Liver (tissue), 9 donors: ENCODE data around the gene BPI. TPM values are rescaled to one million over a fixed set of nuclear protein-coding genes. Genes with fewer than 3 reads are reported as not detected.

Experiments used
- DNase-seq: peaks from one replicate; pipeline ENCODE4 v3.0.0-alpha.2; 2017; ENCODE audit warnings: low spot score
- H3K27ac ChIP-seq, 2 donors: one replicate each; pipeline ENCODE4 v1.7.0; 2013; ENCODE audit warnings: inconsistent platforms in 2 of 2, low read length in 2 of 2, control low read depth in 1 of 2, low read depth in 1 of 2, mild to moderate bottlenecking in 1 of 2
- H3K27me3 ChIP-seq, 4 donors: one replicate each; pipeline versions ENCODE4 v1.6.1 to v1.7.0; 2013; ENCODE audit warnings: low read length in 3 of 4, inconsistent platforms in 1 of 4, mild to moderate bottlenecking in 1 of 4, moderate library complexity in 1 of 4; ENCODE audit not compliant: control insufficient read depth in 4 of 4, insufficient read depth in 4 of 4
- H3K36me3 ChIP-seq, 4 donors: one replicate each; pipeline versions ENCODE4 v1.6.1 to v1.7.0; 2013; ENCODE audit warnings: low read length in 3 of 4, mild to moderate bottlenecking in 3 of 4, low read depth in 1 of 4, moderate library complexity in 1 of 4; ENCODE audit not compliant: control insufficient read depth in 4 of 4, insufficient read depth in 3 of 4
- H3K4me1 ChIP-seq, 4 donors: one replicate each; pipeline versions ENCODE4 v1.6.1 to v1.7.0; 2013; ENCODE audit warnings: low read length in 3 of 4, mild to moderate bottlenecking in 3 of 4, moderate library complexity in 1 of 4; ENCODE audit not compliant: control insufficient read depth in 4 of 4, insufficient read depth in 4 of 4
- H3K4me3 ChIP-seq, 3 donors: one replicate each; pipeline versions ENCODE4 v1.6.1 to v1.7.0; 2013; ENCODE audit warnings: low read length in 3 of 3, control low read depth in 1 of 3, low read depth in 1 of 3, mild to moderate bottlenecking in 1 of 3
- H3K9ac ChIP-seq, 2 donors: one replicate each; pipeline ENCODE4 v1.7.0; 2013; ENCODE audit warnings: low read length in 2 of 2, mild to moderate bottlenecking in 2 of 2, moderate library complexity in 2 of 2, control low read depth in 1 of 2, low read depth in 1 of 2
- H3K9me3 ChIP-seq, 4 donors: one replicate each; pipeline versions ENCODE4 v1.6.1 to v1.7.0; 2013; ENCODE audit warnings: low read length in 3 of 4; ENCODE audit not compliant: control insufficient read depth in 4 of 4
- ATF3 ChIP-seq: IDR thresholded peaks from 2 replicates; pipeline ENCODE4 v1.6.1; 2016; ENCODE audit warnings: antibody characterized with exemption
- CTCF ChIP-seq: fragments of 150-350 bp; IDR thresholded peaks from 2 replicates; pipeline ENCODE4 v1.5.1; 2017; ENCODE audit warnings: improper control_type of control experiment, low read depth, low read length; ENCODE audit not compliant: missing input control
- EGR1 ChIP-seq, 2 donors: IDR thresholded peaks; 2 replicates each; pipeline ENCODE4 v1.6.1; 2016 to 2018; ENCODE audit warnings: antibody characterized with exemption in 2 of 2, low read depth in 2 of 2
- FOXA2 ChIP-seq: IDR thresholded peaks from 2 replicates; pipeline ENCODE4 v1.6.1; 2016; ENCODE audit warnings: antibody characterized with exemption
- HNF4G ChIP-seq: IDR thresholded peaks from 2 replicates; pipeline ENCODE4 v1.6.1; 2016; ENCODE audit warnings: antibody characterized with exemption
- JUND ChIP-seq, 2 donors: IDR thresholded peaks; 2 replicates each; pipeline ENCODE4 v1.6.1; 2016; ENCODE audit warnings: antibody characterized with exemption in 2 of 2
- MAX ChIP-seq: IDR thresholded peaks from 2 replicates; pipeline ENCODE4 v1.6.1; 2016; ENCODE audit warnings: antibody characterized with exemption
- REST ChIP-seq: IDR thresholded peaks from 2 replicates; pipeline ENCODE4 v1.6.1; 2016; ENCODE audit warnings: antibody characterized with exemption, mild to moderate bottlenecking
- TAF1 ChIP-seq: conservative IDR thresholded peaks from 2 replicates; pipeline ENCODE4 v1.6.1; 2016; ENCODE audit warnings: antibody characterized with exemption, mild to moderate bottlenecking
- YY1 ChIP-seq: IDR thresholded peaks from 2 replicates; pipeline ENCODE4 v1.6.1; 2016; ENCODE audit warnings: antibody characterized with exemption, mild to moderate bottlenecking
- ZBTB33 ChIP-seq: IDR thresholded peaks from 2 replicates; pipeline ENCODE4 v1.6.1; 2016; ENCODE audit warnings: antibody characterized with exemption
- WGBS: extraction: QIAGEN DNeasy Blood & Tissue Kit; methylation state at CpG from one replicate; pipeline ENCODE4 v1.1.7; 2013; 5-methylcytosine and 5-hydroxymethylcytosine counted together
- polyA plus RNA-seq, 2 donors: library from polyadenylated mRNA; stranded (reverse) in 1 of 2; unstranded in 1 of 2; fragments of 200-250 nt in 1 of 2; fragments of >200 nt in 1 of 2; fragmentation: Nextera tagmentation in 1 of 2; extraction: Ambion mirVana in 1 of 2; gene quantifications; one replicate each; pipeline versions ENCODE4 v1.2.1 to v1.2.3, GENCODE V29; 2013 to 2015
- total RNA-seq, 2 donors: library from RNA; depleted of rRNA; stranded (reverse); fragments of >200 nt; gene quantifications; one replicate each; pipeline ENCODE4 v1.2.3, GENCODE V29; 2014
- donor health status: healthy.
- donor health status: healthy.
- donor health status: healthy.
- donor health status: healthy.
- donor health status: healthy.

The BPI gene
- total and polyA plus RNA-seq, 4 donors, result 0.08 to 10.3 (median 0.37) TPM; not detected in 1

- H3K9me3 ChIP-seq, result no peaks in the 10 kb centered on the region
- no peaks in the 10 kb centered on the region for H3K27me3 ChIP-seq
- no peak overlapping the region for H3K27ac ChIP-seq
- no peak for DNase-seq
- 59% methylated on average over 16 of the region's 16 CpGs for WGBS
- peaks cover 0 to 8% (median 6%) of the 10 kb centered on the region in 4 donors for H3K4me1 ChIP-seq
- no peaks in the 10 kb centered on the region for H3K36me3 ChIP-seq
- no peak overlapping the region for H3K9ac ChIP-seq
- no peak overlapping the region for H3K4me3 ChIP-seq
- no peak for TF ChIP-seq TAF1
- TF ChIP-seq ZBTB33, result no peak
- no peak for TF ChIP-seq CTCF
- no peak for TF ChIP-seq MAX
- no peak for TF ChIP-seq HNF4G
- no peak for TF ChIP-seq YY1
- TF ChIP-seq JUND (IDR thresholded peaks at IDR 0.05), result no peak
- no peak for TF ChIP-seq ATF3
- TF ChIP-seq EGR1 (IDR thresholded peaks at IDR 0.05; ENCODE audit: low read depth in 2 of 2), result no peak
- no peak for TF ChIP-seq FOXA2
- no peak for TF ChIP-seq REST
Measured at GRCh38 chr20:38286586-38287531, 17.1 kb upstream of the BPI start.
